RPMI8226 (cell line): ENCODE data around the gene NOX1.

Experiments used
- DNase-seq: peaks from one replicate; pipeline ENCODE4 v3.0.0-alpha.2; 2015

The NOX1 gene

DNA sequence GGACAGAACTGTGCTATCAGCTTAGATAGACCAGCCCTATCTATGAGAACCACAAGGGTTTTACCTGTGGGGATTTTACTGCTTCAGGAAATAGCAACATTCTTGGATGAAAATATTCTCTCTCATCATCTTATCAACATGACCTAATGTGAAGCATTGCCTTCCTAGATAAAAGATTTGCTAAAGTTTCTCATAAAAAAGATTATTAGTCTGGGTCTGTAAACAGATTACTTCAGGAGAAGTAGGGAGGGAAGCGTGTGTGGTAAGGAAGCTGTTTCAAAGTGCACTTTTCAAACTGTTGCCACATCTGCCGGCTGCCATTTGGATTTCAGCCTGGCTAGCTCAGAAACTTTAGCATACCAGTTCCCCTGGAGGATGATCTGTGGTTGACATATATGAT lies at the start of gene NOX1:
NOX1 (minus strand) TSS at position 35 of the 400 bp plus-strand sequence. CDS start 220 bp downstream, outside the sequence.
- DNase-seq = no peak

GRCh38 chrX:100915562-100915961 lies 41.4 kb upstream of the NOX1 start:
- no peak for DNase-seq

GRCh38 chrX:100913111-100913510 lies 39.0 kb upstream of the NOX1 start:
- no peak for DNase-seq

DNA sequence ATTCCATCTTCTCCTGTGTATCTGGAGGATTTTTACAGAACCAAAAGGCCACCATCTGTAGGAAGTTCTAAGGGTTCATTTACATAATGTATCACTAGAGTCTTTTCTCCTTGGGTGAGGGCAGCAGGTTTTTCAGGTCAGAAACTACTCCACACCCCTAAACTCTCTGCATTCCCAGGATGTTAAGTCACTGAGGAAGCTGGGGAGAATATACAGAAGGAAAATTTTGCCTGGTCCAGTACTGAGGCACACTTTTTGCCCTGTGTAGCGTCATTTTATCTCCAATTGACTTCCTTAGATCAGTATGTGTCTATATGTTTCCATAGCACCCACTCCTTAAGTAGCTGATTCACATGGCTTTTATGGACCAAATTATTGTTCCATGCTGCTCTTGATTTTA lies 37.6 kb upstream of the NOX1 start:
- DNase-seq = no peak

DNA sequence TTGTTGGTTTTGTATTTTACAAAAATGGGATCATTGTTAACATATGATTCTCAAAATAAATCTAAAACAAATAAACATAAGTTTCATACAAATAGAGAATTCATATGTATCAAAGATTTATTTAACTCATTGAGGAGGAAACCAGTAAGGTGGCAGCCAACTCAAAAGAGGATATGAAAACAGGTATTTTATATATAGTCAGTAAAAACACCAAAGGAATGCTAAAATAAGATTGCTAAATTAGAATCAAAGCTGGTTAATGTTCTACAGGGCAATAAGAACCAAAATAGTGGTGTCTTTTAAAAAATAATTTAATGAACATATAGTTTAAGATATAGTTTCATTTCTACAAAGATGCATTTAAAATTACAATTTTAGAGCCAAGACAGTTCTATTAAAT lies 31.5 kb upstream of the NOX1 start:
- no peak for DNase-seq

- DNase-seq = no peak
These were observed 30.3 kb upstream of the NOX1 start for GRCh38 chrX:100904433-100904832.

DNA sequence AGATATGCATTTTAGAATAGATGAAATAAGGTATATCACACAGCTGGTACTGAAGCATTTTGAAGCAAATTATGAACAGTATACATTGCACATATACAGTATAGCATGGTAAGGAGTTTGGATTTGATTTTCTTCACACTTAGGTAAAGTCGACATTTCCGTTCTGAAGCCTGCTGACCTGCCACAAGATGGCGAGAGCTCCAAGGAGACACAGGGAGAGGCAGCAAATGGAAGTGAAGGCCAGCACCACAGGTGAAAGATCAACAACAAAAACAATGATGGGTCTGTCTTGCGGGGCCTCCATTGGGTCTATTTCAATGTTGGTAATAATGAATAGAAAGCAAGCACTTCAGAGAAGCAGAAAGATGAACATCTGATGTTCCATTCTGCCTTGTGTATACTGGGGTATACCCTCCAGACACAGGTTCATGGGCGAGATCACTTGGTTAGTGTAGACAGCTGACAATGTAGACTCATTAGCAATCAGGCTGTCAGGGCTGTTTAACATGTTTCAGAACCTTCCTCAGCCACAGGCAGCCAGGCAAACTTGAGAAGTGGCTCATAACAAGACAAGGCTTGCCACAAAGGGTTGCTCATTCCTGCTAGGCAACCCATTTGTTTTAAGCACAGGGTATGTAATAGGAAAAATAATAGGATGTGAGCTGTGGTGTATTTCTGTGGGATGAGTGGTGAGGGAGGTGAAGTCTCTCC lies 21.4 kb upstream of the NOX1 start:
- DNase-seq = peak; percentile 51

DNA sequence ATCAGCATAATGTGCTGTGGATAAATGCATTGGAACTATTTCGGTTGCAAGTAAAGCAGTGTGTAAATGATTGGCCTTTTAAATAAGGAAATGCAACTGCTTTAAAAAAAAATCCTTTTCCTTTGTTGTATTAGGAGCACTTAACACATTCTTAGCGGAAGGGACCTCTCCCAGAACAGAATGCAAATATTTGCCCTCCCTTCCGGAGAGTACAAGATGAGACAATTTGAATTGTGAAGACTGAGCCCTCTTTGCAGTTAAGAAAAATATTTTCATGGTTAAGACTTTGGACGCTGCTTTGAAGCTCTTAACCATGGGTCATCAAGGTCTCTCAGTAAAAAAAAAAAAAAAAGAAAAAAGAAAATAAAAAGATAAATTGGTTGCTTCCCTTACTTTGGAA lies 9.5 kb upstream of the NOX1 start:
- no peak for DNase-seq

DNA sequence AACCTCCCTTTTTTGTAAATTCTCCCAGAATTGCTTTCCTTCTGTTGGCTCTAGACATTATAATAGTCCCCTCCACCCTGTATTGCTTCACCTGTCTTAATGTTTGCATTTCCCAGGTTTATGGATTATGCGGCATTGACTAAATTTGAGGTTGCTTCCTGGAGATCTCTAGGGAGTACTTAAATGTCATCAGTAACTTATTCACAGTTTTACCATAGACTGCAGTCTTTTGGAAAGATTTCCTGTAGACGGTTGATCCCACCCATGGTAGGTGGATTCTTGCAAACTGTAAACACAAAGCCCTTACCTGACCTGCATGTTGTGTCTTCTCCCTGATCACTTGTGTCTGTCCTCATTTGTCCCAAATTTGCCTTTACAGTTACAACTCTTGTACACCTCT lies 6.2 kb upstream of the NOX1 start:
- no peak for DNase-seq

GRCh38 chrX:100871594-100872560 lies 2.3 kb downstream of the NOX1 start:
- no peak for DNase-seq

DNA sequence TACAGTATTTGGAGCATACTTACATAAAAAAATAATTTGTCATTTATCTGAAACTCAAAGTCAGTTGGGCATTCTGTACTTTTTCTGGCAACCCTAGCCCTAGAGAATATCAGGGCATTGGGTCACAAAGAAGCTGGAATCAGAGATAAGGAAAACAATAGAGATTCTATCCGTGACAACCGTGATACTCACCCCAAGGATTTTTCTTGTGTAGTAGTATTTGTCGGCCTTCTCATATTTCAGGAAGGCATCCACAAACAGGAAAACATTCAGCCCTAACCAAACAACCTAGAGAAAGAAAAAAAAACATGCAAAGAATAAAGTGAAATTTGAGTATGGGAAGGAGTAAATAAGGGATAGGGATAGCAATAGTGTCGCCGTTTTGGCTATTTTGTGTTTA lies 3.6 kb downstream of the NOX1 start:
- no peak for DNase-seq

GRCh38 chrX:100868273-100868672 lies 5.9 kb downstream of the NOX1 start:
- no peak for DNase-seq

DNA sequence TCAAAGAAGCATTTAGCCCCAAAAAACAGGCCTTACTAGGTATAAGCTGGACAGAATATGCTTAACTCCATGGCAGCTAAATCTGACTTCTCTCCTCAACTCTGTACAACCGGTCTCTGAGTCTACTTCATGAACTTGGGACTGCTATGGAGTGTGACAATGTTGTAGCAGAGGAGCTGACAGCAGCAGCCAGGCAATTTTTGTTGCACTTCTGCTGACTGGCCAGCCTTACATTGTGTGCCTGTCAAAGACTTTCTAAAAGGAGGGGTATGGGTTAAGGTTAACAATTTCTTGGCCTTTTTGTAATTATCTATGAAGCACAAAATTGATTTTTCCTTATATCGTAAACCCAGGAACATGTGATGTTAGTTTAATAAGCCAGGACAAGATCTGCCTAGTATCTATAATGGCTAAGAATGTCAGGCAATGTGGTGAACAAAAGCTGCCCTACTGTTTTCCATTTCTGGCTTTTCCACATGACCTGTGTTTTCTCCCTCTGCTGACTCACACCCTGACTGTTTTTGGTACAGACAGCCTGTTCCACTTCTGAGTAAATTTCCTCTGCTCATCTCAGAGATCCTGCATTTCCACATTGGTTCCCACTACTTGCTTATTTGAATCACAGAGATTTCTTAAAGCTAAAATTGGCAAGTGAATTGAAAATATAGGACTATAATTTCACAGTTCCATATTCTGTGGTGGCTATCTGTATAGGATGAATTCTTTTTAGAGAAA lies 9.3 kb downstream of the NOX1 start:
- DNase-seq = no peak

GRCh38 chrX:100863326-100863864 lies 10.8 kb downstream of the NOX1 start:
- DNase-seq = no peak

- DNase-seq = no peak
These were observed 21.3 kb downstream of the NOX1 start for GRCh38 chrX:100852810-100853209.

DNA sequence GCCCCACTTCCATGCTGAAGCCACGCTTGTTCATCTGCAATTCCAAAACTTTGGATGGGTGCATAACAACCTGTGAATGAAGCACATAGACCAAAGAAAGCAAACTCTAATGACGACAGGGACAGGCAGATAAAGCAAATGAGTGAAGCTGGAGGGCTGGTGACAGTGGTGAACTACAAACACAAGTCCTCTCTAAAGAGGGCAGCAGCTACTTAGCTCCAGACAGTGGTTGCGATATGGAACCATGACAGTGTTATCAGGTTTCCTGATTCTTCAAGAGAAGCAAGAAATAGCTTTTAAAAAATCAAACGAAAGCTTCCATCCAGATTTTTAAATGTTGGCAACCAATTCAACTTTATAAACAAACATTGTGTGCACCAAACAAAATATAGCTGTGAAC lies 23.8 kb downstream of the NOX1 start:
- no peak for DNase-seq

DNA sequence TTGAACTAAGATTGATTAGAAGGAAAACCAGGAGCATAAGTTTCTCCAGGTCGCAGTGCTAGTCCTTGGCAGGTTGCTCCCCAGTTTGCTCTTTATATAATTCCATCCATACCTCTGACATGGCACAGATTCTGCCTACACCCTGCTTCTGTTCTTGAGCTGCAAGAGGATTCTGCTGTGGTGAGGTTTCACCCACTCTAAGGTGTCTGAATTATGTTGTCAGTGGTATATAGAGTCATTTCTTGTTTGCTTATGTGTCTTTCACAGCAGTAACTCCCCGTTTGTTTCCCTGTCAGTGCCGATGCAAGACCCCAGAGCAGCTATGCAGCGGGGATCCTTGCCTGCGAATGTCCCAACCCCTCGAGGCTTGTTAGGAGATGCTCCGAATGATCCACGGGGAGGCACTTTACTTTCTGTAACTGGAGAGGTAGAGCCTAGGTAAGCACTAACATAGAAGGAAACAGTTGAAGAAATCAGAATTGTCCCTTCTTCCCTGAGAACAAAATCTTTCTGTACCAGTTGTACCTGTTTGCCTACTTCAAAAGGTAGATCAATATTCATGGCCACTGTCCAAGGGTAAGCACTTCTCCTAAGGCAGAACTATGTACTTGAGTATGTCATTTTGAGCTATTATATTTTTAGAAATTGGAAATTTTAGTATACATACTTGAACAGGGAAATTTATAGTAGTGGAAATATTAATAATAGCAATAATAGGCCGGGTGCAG lies 42.8 kb downstream of the NOX1 start:
- DNase-seq = no peak

DNA sequence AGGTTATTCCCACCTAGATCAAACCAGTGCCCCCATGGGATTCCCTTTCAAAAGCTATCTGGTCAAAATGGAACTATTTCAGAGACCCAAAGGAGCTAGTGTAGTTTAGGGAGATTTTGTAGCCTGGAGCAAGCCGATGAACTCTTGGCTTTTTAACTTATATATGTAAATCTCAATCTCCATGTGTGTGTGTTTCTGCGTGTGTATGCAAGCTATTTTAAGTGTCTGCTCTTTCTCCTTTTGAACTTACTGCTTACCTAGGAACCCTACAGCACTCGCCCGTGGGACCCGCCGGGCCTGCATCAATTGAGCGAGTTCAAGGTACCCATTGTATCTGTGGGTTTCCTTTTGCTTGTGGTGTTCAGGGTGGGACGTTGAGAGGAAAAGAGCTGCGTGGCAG lies 43.6 kb downstream of the NOX1 start:
- DNase-seq = no peak

GRCh38 chrX:100830143-100830542 lies 44.0 kb downstream of the NOX1 start:
- DNase-seq = no peak

DNA sequence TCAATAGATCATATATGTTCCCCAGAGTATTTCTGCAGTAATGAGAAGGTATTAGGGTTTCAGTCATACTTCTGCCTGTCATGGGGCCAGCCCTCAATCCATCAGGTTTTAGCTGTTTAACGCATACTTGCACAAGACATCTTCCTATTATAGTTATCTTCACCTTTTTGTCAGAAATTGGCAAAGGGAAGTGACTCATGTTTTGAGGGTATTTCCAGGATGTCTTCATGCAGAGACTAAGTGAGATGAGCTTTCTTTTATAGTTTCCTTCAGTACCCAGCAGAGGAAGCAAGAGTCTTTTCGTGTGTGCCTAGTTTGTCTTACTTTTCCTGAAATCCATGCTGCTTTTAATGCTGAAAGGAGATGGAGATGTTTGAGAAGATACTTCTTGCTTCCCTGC lies 44.4 kb downstream of the NOX1 start:
- no peak for DNase-seq

DNA sequence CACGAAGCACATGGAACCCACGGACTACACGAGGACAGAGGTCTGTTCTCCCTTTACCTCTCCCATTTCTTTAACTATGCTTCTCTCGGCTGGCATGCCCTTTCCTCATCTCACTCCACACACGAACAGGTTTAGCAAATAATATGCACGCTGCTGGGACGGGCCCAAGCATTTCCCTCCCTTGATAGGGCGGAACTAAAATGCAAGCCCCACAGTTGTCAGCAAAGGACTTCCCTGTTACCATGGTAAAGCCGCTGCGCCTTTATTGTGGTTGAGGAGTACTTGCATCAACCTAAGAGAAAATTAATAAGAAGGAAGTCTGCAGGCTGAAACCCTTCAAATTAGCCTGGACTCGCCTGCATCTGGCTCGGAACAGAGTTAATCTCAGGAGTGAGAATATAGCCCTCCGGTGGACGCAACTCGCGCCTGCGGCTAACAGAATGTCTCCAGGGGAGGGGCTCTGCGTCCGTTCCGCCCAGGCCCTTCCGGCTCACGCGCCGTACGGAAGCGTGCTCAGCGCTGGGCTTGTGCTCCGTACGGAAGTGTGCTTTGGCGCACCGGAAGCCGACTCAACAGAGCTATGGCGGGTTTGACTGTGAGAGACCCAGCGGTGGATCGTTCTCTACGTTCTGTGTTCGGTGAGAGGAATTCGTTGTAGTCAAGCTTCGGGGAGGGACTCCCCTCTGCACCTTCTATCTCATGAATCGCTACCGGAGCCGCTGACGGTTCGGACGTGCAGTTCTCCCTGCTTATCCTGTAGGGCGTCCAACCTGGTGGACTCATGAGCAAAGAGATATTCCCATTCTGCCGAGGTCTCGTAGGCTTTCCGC lies 54.1 kb downstream of the NOX1 start, which contains the start of gene CSTF2:
CSTF2 (plus strand) TSS at position 555 of the 830 bp plus-strand sequence; CDS start at position 581, 26 bp downstream.
- peak; percentile 91 for DNase-seq

DNA sequence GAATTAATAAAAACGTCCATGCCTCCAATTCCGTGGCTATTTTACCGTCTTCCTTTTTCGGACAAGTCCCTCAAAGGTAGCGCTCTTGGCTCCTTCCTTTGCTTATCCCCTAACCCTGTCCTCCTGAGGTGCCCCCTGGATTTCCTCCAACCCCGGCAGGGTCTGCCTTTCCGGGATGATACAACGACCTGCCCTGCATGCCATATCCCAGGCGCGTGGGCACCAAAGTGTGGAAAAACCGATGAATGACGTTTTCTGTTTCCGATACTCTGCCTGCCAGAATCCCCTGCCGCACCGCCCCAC lies 54.7 kb downstream of the NOX1 start:
- no peak for DNase-seq
